Thymus (tissue), 11 donors: ENCODE results near the gene PROM2. TPM values are rescaled to one million over a fixed set of nuclear protein-coding genes. Genes with fewer than 3 reads are reported as not detected.

Experiments used
- DNase-seq, 9 donors: peaks; one replicate each; pipeline ENCODE4 v3.0.0-alpha.2; 2013; ENCODE audit warnings: low spot score in 9 of 9, low read depth in 6 of 9, missing footprints in 1 of 9
- H3K27ac ChIP-seq, 2 donors: one replicate each; pipeline ENCODE4 v1.5.1; 2013; ENCODE audit warnings: control low read depth in 1 of 2, low read depth in 1 of 2, low read length in 1 of 2, mild to moderate bottlenecking in 1 of 2, moderate library complexity in 1 of 2
- H3K27me3 ChIP-seq, 2 donors: one replicate each; pipeline ENCODE4 v1.5.1; 2013; ENCODE audit warnings: low read length in 1 of 2; ENCODE audit not compliant: control insufficient read depth in 2 of 2, insufficient read depth in 1 of 2
- H3K36me3 ChIP-seq, 2 donors: one replicate each; pipeline ENCODE4 v1.5.1; 2013; ENCODE audit warnings: low read length in 1 of 2, mild to moderate bottlenecking in 1 of 2, moderate library complexity in 1 of 2; ENCODE audit not compliant: control insufficient read depth in 2 of 2, insufficient read depth in 2 of 2
- H3K4me1 ChIP-seq, 2 donors: one replicate each; pipeline ENCODE4 v1.5.1; 2013; ENCODE audit warnings: low read length in 2 of 2; ENCODE audit not compliant: control insufficient read depth in 2 of 2, insufficient read depth in 2 of 2
- H3K4me3 ChIP-seq, 2 donors: one replicate each; pipeline ENCODE4 v1.5.1; 2013; ENCODE audit warnings: low read length in 2 of 2, control low read depth in 1 of 2, mild to moderate bottlenecking in 1 of 2
- H3K9me3 ChIP-seq, 2 donors: one replicate each; pipeline ENCODE4 v1.5.1; 2013; ENCODE audit warnings: low read length in 1 of 2, mild to moderate bottlenecking in 1 of 2; ENCODE audit not compliant: control insufficient read depth in 2 of 2, insufficient read depth in 1 of 2
- WGBS: extraction: QIAGEN DNeasy Blood & Tissue Kit; methylation state at CpG from one replicate; pipeline ENCODE4 v1.1.7; 2013; 5-methylcytosine and 5-hydroxymethylcytosine counted together
- polyA plus RNA-seq: library from polyadenylated mRNA; stranded (reverse); fragments of 200-250 nt; gene quantifications from one replicate; pipeline ENCODE4 v1.2.3, GENCODE V29; 2013
- total RNA-seq: library from RNA; stranded (reverse); fragments of 120-200 nt; gene quantifications from one replicate; pipeline ENCODE4 v1.2.4, GENCODE V29; 2013
- donor health status: healthy.

The PROM2 gene
- total and polyA plus RNA-seq, 2 donors, result 2.3 to 4.3 TPM

DNA sequence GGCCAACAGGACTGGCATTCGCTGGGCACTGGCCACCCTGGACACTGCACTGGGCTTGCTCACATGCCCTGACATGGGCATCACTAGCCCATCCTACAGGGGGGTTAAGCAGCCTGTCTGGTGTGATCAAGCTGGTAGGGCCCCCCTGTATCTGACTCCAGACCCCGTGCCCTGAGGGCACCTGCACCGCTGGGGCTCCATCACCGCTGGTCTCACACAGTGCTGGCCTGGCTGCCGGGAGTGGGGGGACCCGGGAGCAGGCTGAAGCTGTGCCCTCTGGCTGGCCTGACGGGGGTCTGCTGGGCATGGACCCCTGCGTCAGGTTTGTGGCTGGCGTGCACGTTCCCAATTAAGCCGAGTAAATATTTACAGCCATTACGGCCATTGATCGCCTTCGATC lies 55.2 kb downstream of the PROM2 start:
- H3K27me3 ChIP-seq, result peaks cover 0 to 5% of the 10 kb centered on the region in 2 donors
- no peak for DNase-seq
- no peak overlapping the region for H3K27ac ChIP-seq
- 97% methylated on average over 14 of the region's 14 CpGs for WGBS
- no peaks in the 10 kb centered on the region for H3K9me3 ChIP-seq
- no peak overlapping the region for H3K4me3 ChIP-seq
- peaks cover 0 to 11% of the 10 kb centered on the region in 2 donors for H3K4me1 ChIP-seq
- no peaks in the 10 kb centered on the region for H3K36me3 ChIP-seq

DNA sequence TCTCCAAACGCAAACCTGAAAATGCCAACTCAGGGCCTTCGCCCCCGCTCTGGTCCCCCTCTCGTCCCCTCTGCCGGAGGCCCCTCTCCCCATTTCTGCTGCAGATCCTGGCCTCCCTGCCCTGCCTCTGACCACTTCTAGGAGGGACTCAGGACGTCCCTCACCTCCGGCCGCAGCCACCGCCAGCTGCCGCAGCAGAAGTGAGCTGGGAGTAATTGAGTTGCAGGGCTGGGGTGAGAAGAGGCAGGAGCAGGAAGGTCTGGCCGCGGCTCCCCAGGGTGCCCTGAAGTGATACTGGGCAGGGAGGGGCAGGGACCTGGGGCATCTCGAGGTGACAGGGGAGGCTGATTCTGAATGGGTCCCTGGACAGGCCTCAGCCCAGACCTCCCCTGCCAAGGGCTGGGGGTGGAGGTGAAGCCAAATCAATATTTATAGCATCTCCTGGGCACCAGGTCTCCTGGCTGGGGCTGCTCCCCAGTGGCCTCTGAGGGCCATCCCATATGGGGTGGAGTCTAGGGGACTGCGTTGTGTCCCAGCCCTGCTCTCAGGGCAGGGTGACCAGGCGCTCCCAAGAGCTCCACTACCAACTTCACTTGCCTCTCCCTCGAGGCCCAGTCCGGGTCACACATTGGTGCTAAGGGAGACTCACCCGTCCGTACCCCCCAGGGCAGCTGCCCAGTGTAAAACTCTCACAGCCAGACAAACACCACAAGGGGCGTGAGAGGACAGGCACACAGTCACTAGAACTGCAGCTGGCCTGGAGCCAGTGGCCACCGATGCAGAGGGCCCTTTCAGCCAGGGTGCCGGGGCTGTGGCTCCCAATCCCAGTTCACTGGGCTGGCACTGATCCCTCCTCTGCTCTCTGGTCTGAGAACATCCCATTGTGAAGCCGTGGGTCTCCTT lies 55.9 kb downstream of the PROM2 start:
- 93% methylated on average over 23 of the region's 23 CpGs for WGBS
- H3K9me3 ChIP-seq, result no peaks in the 10 kb centered on the region

DNA sequence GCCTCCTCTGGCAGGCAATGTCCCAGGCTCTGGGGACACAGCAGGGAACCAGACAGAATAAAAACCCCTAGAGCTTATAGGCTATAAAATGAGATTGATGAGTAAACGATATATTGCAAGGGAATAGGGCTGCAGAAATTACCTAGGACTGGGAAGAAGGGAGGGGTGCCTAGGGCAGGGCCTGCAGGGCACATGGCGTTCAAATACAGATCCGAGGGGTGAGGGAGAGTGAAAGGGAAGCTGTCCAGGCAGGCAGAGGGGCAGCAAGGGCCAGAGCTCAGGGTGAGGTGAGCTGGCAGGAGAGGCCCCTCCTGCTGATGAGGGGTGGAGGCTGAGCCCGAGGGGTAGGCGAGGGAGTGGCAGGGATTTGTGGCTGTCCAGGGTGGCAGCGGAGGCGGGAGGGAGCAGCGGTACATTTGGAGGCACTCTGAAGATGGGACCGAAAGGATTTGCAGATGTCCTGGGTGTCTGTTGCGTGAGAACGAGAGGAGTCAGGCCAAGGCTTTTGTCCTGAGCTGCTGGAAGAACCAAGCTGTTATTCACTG lies 56.6 kb downstream of the PROM2 start:
- Histone ChIP-seq H3K4me1 (peaks cover 0 to 12% of the 10 kb centered on the region in 2 donors), H3K27me3 (peaks cover 0 to 5% of the 10 kb centered on the region in 2 donors), H3K36me3 (no peaks in the 10 kb centered on the region), H3K27ac (no peak overlapping the region), H3K9me3 (no peaks in the 10 kb centered on the region), H3K4me3 (no peak overlapping the region)
- 92% methylated on average over 11 of the region's 11 CpGs for WGBS
- no peak for DNase-seq

More for the DNA sequence above, 55.9 kb downstream of the PROM2 start:
- Histone ChIP-seq H3K27ac (no peak overlapping the region), H3K4me1 (peaks cover 0 to 12% of the 10 kb centered on the region in 2 donors), H3K27me3 (peaks cover 0 to 5% of the 10 kb centered on the region in 2 donors), H3K36me3 (no peaks in the 10 kb centered on the region), H3K4me3 (no peak overlapping the region)
- no peak for DNase-seq

DNA sequence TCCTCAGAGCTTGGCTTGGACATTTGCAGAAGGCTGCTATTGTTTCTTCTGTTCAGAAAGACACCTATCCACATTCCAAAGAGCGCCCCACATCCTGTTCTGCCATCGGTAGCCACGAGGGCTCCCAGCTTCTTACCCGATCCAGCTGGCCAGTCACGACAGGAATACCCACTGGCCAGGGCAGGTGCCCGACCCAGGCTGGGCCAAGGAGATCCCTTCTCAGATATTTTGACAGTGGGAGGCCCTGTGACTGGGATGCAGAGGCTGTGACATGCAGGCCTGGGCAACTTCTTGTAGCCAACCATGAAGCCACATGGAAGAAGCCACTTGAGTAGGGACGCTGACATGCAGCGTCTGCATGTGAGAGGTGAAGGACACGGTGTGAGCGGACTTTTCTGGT lies 57.4 kb downstream of the PROM2 start:
- no peak for DNase-seq
- Histone ChIP-seq H3K27ac (no peak overlapping the region), H3K9me3 (no peaks in the 10 kb centered on the region), H3K36me3 (no peaks in the 10 kb centered on the region), H3K4me1 (peaks cover 0 to 12% of the 10 kb centered on the region in 2 donors), H3K4me3 (no peak overlapping the region), H3K27me3 (peaks cover 0 to 5% of the 10 kb centered on the region in 2 donors)
- WGBS, result 90% methylated on average over 10 of the region's 10 CpGs

DNA sequence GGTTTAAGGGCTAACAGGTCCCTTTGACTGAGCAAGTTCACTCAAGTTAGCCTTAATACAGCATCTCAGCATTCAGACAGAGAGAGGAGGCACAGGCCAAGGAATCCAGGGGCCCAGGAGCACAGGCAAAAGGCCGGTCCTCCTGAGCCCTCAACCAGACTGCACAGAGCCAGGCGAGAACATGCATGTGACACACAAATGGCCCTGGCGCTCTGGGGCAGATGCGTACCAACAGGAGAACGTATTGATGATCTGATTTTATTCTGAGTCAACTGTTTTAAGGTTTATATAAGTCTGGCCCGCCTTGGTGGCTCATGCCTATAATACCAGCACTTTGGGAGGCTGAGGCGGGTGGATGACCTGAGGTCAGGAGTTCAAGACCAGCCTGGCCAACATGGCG lies 57.8 kb downstream of the PROM2 start:
- Histone ChIP-seq H3K36me3 (no peaks in the 10 kb centered on the region), H3K27ac (no peak overlapping the region), H3K4me3 (no peak overlapping the region), H3K4me1 (peaks cover 0 to 12% of the 10 kb centered on the region in 2 donors), H3K27me3 (peaks cover 0 to 8% of the 10 kb centered on the region in 2 donors), H3K9me3 (no peaks in the 10 kb centered on the region)
- DNase-seq, result no peak
- 96% methylated on average over 8 of the region's 8 CpGs for WGBS

DNA sequence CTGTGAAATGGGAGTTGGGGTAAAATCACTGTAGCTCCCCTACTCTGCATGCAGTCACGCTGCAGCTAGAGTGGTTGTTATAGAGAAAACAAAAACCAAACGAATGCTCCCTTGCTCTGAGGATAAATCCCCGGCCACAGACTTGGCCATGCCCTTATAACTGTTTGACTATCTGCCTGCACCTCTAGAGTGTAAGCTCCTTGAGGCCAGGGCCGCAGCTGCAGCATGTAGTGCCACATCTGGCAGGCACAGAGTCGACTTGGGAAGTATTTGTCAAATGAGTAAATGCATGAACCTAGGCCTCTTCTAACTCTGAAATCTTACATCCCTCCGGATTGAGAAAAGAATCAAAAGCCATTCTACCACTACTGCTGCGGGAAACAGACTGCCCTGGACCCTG lies 58.8 kb downstream of the PROM2 start:
- Histone ChIP-seq H3K27me3 (peaks cover 0 to 11% of the 10 kb centered on the region in 2 donors), H3K4me1 (peaks cover 0 to 12% of the 10 kb centered on the region in 2 donors), H3K27ac (peak overlapping the region in 1 of 2 donors; percentile 68), H3K9me3 (peaks cover 0 to 4% of the 10 kb centered on the region in 2 donors), H3K36me3 (no peaks in the 10 kb centered on the region), H3K4me3 (no peak overlapping the region)
- WGBS, result 93% methylated on average over 7 of the region's 7 CpGs
- no peak for DNase-seq

DNA sequence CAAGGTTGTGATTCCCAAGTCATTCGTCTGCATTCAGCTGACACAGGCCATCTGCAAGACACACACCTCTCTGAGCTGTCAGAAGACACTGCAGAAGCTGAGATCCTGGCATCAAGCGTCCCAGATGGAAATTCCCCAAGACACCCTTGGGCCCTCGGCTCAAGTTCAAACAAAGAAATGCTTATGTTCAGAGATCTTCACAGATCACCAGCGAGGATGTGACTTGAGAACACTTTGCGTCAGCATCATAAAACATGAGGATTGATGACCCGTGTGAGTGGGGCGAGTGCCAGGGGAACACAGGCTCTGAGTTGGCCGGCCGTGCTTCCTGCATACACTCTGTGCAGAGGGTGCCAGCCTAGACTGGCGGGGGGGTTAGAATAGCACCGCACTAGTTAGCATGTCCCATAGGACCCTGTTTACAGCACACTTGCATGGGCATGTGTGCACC lies 59.7 kb downstream of the PROM2 start:
- 86% methylated on average over 11 of the region's 11 CpGs for WGBS
- Histone ChIP-seq H3K27ac (peak overlapping the region in 1 of 2 donors; percentile 68), H3K9me3 (peaks cover 0 to 4% of the 10 kb centered on the region in 2 donors), H3K4me3 (no peak overlapping the region), H3K4me1 (peaks cover 0 to 12% of the 10 kb centered on the region in 2 donors), H3K36me3 (no peaks in the 10 kb centered on the region), H3K27me3 (peaks cover 0 to 11% of the 10 kb centered on the region in 2 donors)
- peak in 2 of 9 donors; percentile 9 to 35 for DNase-seq

DNA sequence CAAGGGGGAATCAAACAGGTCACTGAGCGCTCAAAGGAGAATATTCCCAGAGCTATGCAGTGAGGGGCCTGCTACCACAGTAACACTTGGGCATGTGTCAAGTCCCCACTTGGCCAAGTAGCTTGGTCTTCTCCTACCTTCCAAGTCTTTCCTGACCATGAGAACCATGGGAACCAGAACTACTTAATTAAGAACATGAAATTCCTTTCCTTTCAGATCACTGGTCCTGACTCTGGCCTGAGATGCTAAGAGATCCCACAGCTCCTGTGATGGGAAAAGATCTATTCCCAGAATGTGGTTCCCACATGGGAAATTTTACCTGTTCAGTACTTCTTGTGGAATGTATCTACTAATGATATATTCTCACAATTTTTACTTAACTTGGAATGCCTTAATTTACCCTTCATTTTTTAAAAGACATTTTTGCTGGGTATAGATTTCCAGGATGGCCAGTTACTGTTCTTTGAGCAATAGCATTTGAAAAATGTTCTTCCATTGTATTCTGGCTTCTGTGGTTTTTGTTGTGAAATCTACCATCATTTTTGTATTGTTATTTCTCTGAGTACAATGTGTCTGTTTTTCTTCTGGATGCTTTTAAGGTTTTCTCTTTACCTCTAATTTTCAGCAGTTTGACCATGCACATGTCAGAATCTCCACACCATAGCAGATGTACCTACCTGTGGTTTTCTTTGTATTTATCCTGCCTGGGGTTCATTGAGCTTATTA lies 60.8 kb downstream of the PROM2 start:
- Histone ChIP-seq H3K27ac (no peak overlapping the region), H3K4me1 (peaks cover 0 to 12% of the 10 kb centered on the region in 2 donors), H3K9me3 (peaks cover 0 to 4% of the 10 kb centered on the region in 2 donors), H3K27me3 (peaks cover 0 to 11% of the 10 kb centered on the region in 2 donors), H3K36me3 (no peaks in the 10 kb centered on the region), H3K4me3 (no peak overlapping the region)
- WGBS, result 98% methylated on average over 1 of the region's 1 CpG
- DNase-seq, result no peak
